ENCODE measurements around the gene MED8. TPM values are rescaled to one million over a fixed set of nuclear protein-coding genes. Genes with fewer than 3 reads are reported as not detected.

The MED8 gene
- total and polyA plus RNA-seq, 9 of the 15 experiments (the other 6 are each of a cell fraction or from before 2014, with no cell fraction given), result 23.0 to 120 (median 56.4) TPM

DNA sequence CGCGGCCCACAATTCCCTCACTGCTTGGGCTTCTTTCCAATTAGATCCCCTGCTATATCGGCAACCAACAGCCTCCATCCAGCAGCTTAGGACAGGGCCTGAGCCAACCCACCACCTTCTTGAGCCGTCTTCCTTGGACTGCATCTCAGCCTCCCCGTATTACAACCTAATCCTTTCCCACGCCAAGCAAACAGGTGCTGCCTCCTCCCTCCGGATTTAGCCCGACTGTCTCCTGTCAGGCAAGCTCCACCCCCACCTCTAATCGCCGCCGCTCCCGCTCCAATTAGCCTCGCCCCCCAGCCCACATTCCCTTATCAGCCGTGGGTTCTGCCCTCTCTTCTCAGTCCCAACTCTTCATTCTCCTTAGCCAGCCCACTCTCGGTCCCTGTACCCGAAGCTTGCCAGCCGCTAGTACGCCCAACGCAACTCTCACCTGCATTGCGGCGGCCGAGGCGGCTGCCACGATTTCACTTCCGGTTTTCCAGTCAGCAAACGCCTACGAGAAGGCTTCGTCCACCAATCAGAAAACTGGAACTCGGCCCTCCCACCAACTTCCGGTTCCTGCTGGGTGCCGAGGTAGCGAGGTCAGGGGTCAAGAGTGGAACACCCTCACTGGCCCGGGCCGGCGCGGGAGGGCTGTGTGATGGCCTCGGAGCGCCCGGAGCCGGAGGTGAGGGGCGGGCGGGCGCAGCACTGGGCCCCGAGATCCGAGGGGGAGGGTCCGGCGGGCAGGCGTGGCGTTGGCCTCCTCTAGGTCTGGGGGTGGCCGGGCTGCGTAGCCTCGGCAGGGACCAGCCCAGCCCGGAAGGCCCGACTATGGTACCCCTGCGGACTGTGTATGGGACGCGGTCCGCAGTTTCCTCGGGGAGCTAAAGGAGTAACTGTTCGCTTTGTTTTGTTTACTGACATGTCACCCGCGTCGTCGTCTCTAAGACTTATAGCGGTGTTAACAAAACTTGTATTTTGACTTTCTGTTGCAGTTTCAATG lies at the start of gene MED8, which contains the start of gene SZT2 (continued):
- TF ChIP-seq MYBL2 (IDR thresholded peaks at IDR 0.05; ENCODE audit: low read depth) (no peak), MYBL2 (CRISPR knock-in tag; IDR thresholded peaks at IDR 0.05; ENCODE audit: borderline replicate concordance) (no peak), HMG20B (CRISPR knock-in tag; IDR thresholded peaks at IDR 0.05) (0 out of 2 replicates have a peak, but pooled peaks have one; percentile 42), ATF7 (IDR thresholded peaks at IDR 0.05) (peak; percentile 83), ESRRA (IDR thresholded peaks at IDR 0.05; ENCODE audit: borderline replicate concordance, low read depth) (peak; percentile 63; the same call in 1 of the 2 replicates), FOS (IDR thresholded peaks at IDR 0.05; ENCODE audit: extremely low read depth, insufficient read length) (peak; percentile 70), CBX1 (IDR thresholded peaks at IDR 0.05; ENCODE audit: low read depth) (peak; percentile 78; the same call in 1 of the 2 replicates), POLR2AphosphoS2 (IDR thresholded peaks at IDR 0.05; ENCODE audit: low read length) (peak; percentile 59; the same call in 1 of the 2 replicates), PTBP1 (IDR thresholded peaks at IDR 0.05; ENCODE audit: low read depth, low read length) (no peak), KAT8 (IDR thresholded peaks at IDR 0.05; ENCODE audit: low read depth) (no peak), FOXK2 (conservative IDR thresholded peaks at IDR 0.05 in 1 of 2, IDR thresholded peaks at IDR 0.05 in 1 of 2; ENCODE audit: low read depth in 2 of 2) (peak; percentile 54 to 74; a peak in 3 of 4 replicates), LARP7 (IDR thresholded peaks at IDR 0.05) (peak; percentile 81; the same call in 1 of the 2 replicates), JUND (IDR thresholded peaks at IDR 0.05; ENCODE audit: borderline replicate concordance, low read depth, low read length) (no peak; the same call in none of the 2 replicates), JUND (tag; IDR thresholded peaks at IDR 0.05; ENCODE audit: borderline replicate concordance, low read depth, low read length) (peak; percentile 14; the same call in 1 of the 3 replicates), POLR2B (IDR thresholded peaks at IDR 0.05; ENCODE audit: low read depth, partially characterized antibody) (peak; percentile 99), FOXA3 (CRISPR knock-in tag; conservative IDR thresholded peaks at IDR 0.05 in 1 of 2, IDR thresholded peaks at IDR 0.05 in 1 of 2) (no peak), NBN (IDR thresholded peaks at IDR 0.05; ENCODE audit: low read depth) (peak; percentile 92), PHF8 (IDR thresholded peaks at IDR 0.05; ENCODE audit: borderline replicate concordance, low read length) (peak; percentile 100)
- TF ChIP-seq, protein P1, sequence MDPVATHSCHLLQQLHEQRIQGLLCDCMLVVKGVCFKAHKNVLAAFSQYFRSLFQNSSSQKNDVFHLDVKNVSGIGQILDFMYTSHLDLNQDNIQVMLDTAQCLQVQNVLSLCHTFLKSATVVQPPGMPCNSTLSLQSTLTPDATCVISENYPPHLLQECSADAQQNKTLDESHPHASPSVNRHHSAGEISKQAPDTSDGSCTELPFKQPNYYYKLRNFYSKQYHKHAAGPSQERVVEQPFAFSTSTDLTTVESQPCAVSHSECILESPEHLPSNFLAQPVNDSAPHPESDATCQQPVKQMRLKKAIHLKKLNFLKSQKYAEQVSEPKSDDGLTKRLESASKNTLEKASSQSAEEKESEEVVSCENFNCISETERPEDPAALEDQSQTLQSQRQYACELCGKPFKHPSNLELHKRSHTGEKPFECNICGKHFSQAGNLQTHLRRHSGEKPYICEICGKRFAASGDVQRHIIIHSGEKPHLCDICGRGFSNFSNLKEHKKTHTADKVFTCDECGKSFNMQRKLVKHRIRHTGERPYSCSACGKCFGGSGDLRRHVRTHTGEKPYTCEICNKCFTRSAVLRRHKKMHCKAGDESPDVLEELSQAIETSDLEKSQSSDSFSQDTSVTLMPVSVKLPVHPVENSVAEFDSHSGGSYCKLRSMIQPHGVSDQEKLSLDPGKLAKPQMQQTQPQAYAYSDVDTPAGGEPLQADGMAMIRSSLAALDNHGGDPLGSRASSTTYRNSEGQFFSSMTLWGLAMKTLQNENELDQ (CRISPR knock-in tag; IDR thresholded peaks at IDR 0.05; ENCODE audit: borderline replicate concordance), result no peak
- TF ChIP-seq, protein P2, sequence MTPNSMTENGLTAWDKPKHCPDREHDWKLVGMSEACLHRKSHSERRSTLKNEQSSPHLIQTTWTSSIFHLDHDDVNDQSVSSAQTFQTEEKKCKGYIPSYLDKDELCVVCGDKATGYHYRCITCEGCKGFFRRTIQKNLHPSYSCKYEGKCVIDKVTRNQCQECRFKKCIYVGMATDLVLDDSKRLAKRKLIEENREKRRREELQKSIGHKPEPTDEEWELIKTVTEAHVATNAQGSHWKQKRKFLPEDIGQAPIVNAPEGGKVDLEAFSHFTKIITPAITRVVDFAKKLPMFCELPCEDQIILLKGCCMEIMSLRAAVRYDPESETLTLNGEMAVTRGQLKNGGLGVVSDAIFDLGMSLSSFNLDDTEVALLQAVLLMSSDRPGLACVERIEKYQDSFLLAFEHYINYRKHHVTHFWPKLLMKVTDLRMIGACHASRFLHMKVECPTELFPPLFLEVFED (CRISPR knock-in tag; conservative IDR thresholded peaks at IDR 0.05), result peak; percentile 95
- TF ChIP-seq, protein P3, sequence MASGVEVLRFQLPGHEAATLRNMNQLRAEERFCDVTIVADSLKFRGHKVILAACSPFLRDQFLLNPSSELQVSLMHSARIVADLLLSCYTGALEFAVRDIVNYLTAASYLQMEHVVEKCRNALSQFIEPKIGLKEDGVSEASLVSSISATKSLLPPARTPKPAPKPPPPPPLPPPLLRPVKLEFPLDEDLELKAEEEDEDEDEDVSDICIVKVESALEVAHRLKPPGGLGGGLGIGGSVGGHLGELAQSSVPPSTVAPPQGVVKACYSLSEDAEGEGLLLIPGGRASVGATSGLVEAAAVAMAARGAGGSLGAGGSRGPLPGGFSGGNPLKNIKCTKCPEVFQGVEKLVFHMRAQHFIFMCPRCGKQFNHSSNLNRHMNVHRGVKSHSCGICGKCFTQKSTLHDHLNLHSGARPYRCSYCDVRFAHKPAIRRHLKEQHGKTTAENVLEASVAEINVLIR (CRISPR knock-in tag; IDR thresholded peaks at IDR 0.05), result 0 out of 2 replicates have a peak, but pooled peaks have one; percentile 22
